PC-3 (cell line): ENCODE measurements around the gene DPYSL4. TPM values are rescaled to one million over a fixed set of nuclear protein-coding genes. Genes with fewer than 3 reads are reported as not detected.

ENCODE experiments used
- ATAC-seq: fragments of 200-7000 bp; cut with Tn5 transposase; 2 replicates; pipeline ENCODE4 v1.9.1; 2020; ENCODE audit warnings: mild to moderate bottlenecking, moderate library complexity
- BruUV-seq: library from RNA; stranded (reverse); fragments of 400-500 nt; replicated peaks from 2 replicates; lab custom pipeline; 2021; lab: Mats Ljungman, UMichigan
- CTCF ChIA-PET: fragments of 300-600 bp; sonication (Branson Sonifier 250); formaldehyde crosslinking; loops from one replicate; lab custom pipeline; 2022; ENCODE audit warnings: antibody characterized with exemption; lab: Charles Lee
- POLR2A ChIA-PET: fragments of 300-600 bp; sonication (Branson Sonifier 250); formaldehyde crosslinking; loops from one replicate; lab custom pipeline; 2022; ENCODE audit warnings: antibody characterized with exemption; ENCODE audit not compliant: unreplicated experiment; lab: Charles Lee
- DNase-seq: peaks from one replicate; pipeline ENCODE4 v3.0.0-alpha.2; 2015
- H2AFZ ChIP-seq: fragments of 300-600 bp; sonication (generic); 2 replicates; pipeline ENCODE4 v1.6.0; 2016; ENCODE audit warnings: antibody characterized with exemption, low read length
- H3F3A ChIP-seq: fragments of 300-600 bp; sonication (generic); one replicate; pipeline ENCODE4 v1.6.0; 2017; ENCODE audit warnings: antibody characterized with exemption, low read length, control low read depth, mild to moderate bottlenecking; ENCODE audit not compliant: unreplicated experiment
- H3K27ac ChIP-seq: fragments of 300-600 bp; sonication (generic); 2 replicates; pipeline ENCODE4 v1.5.1; 2016; ENCODE audit warnings: mild to moderate bottlenecking, low read length
- H3K27me3 ChIP-seq: fragments of 300-600 bp; sonication (generic); 2 replicates; pipeline ENCODE4 v1.6.1; 2016; ENCODE audit warnings: low read length, mixed read lengths
- H3K36me3 ChIP-seq: fragments of 300-600 bp; sonication (generic); 2 replicates; pipeline ENCODE4 v1.6.1; 2016; ENCODE audit warnings: low read depth, mixed run types, low read length, mixed read lengths
- H3K4me1 ChIP-seq: fragments of 300-600 bp; sonication (generic); 2 replicates; pipeline ENCODE4 v1.5.1; 2016; ENCODE audit warnings: low read length; ENCODE audit not compliant: insufficient read depth
- H3K4me2 ChIP-seq: fragments of 300-600 bp; sonication (generic); 2 replicates; pipeline ENCODE4 v1.6.0; 2016; ENCODE audit warnings: low read length
- H3K4me3 ChIP-seq: fragments of 300-600 bp; sonication (generic); 2 replicates; pipeline ENCODE4 v1.5.1; 2016; ENCODE audit warnings: mild to moderate bottlenecking, low read length, mixed read lengths
- H3K79me2 ChIP-seq: fragments of 300-600 bp; sonication (generic); 2 replicates; pipeline ENCODE4 v1.6.1; 2017; ENCODE audit warnings: low read length, mixed read lengths
- H3K9ac ChIP-seq: fragments of 300-600 bp; sonication (generic); 2 replicates; pipeline ENCODE4 v1.6.0; 2016; ENCODE audit warnings: mild to moderate bottlenecking, low read length
- H3K9me2 ChIP-seq: fragments of 300-600 bp; sonication (generic); replicated peaks from 2 replicates; pipeline ENCODE4 v1.6.1; 2016; ENCODE audit warnings: mixed run types, low read length, mixed read lengths
- H3K9me3 ChIP-seq: fragments of 300-600 bp; sonication (generic); 2 replicates; pipeline ENCODE4 v1.6.1; 2016; ENCODE audit warnings: low read length, mixed read lengths
- H4K20me1 ChIP-seq: fragments of 300-600 bp; sonication (generic); 2 replicates; pipeline ENCODE4 v1.6.1; 2016; ENCODE audit warnings: low read length, mixed read lengths
- EZH2 ChIP-seq: fragments of 300-600 bp; sonication (generic); IDR thresholded peaks from one replicate; pipeline ENCODE4 v1.6.1; 2017; ENCODE audit warnings: antibody characterized with exemption, mild to moderate bottlenecking, low read length; ENCODE audit not compliant: unreplicated experiment
- EZH2phosphoT487 ChIP-seq: fragments of 300-600 bp; sonication (generic); IDR thresholded peaks from 2 replicates; pipeline ENCODE4 v1.6.1; 2018; ENCODE audit warnings: mild to moderate bottlenecking, antibody characterized with exemption, low read length, borderline replicate concordance
- intact Hi-C: fragments of 100-400 bp; cut with micrococcal nuclease; formaldehyde crosslinking; loops from 2 replicates; pipeline ENCODE4 v1.9.0; 2023
- total RNA-seq: library from RNA; depleted of rRNA; stranded (reverse); fragments of >200 nt; gene quantifications from 2 replicates; pipeline ENCODE4 v1.2.3, GENCODE V29; 2014
- TF ChIP-seq, protein P1 (sequence below): fragments of 300-600 bp; sonication (generic); conservative IDR thresholded peaks from 2 replicates; pipeline ENCODE4 v1.5.1; 2017; ENCODE audit warnings: antibody characterized with exemption, low read depth, mild to moderate bottlenecking, low read length

The DPYSL4 gene
- total RNA-seq, 1 experiment from 2014 or later = 10.2 TPM

DNA sequence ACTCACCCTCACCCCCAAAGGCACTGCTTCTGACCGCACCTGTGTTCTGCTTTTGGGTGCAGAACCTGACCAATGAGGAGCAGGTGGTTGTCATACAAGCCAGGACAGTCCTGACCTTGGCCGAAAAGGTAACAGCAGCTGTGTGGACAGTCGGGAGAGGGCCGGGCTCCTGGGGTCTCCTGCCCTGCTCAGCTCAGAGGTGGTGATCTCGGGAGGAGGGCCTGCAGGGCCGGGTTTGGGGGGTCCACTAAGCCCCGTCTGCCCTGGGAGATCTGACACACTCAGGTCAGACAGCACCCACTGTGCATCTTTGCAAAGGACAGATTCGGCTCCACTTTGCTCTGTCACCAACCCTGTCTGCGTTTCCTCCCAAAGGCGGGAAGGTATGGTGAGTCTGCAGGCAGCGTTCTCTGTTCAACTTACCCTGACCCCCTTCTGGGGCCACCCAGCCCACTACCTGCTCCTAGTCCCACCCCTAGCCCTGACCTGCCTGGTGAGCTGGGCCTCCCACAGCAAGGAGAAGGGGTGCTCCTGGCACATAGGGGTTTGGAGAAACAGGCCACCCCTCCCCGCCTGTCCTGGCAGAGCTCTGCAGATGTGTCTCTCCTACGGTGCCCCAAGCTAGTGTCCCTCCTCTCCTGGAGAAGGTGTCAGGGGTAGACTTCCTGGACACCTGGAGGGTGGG, 33.7 kb upstream of the DPYSL4 start:
- Histone ChIP-seq H3K36me3 (no peaks in the 10 kb centered on the region), H3K79me2 (no peaks in the 10 kb centered on the region), H3F3A (no peaks in the 10 kb centered on the region), H3K4me1 (no peaks in the 10 kb centered on the region), H3K9me3 (no peaks in the 10 kb centered on the region), H3K9ac (no peak overlapping the region), H2AFZ (no peak overlapping the region), H3K4me3 (no peak overlapping the region), H4K20me1 (no peaks in the 10 kb centered on the region), H3K9me2 (no peaks in the 10 kb centered on the region), H3K27ac (no peak overlapping the region), H3K27me3 (no peaks in the 10 kb centered on the region), H3K4me2 (no peak overlapping the region)
- BruUV-seq = no TSS peak
- DNase-seq (no peak), ATAC-seq (no peak)
- POLR2A ChIA-PET = no interaction called here
- TF ChIP-seq, protein P1, sequence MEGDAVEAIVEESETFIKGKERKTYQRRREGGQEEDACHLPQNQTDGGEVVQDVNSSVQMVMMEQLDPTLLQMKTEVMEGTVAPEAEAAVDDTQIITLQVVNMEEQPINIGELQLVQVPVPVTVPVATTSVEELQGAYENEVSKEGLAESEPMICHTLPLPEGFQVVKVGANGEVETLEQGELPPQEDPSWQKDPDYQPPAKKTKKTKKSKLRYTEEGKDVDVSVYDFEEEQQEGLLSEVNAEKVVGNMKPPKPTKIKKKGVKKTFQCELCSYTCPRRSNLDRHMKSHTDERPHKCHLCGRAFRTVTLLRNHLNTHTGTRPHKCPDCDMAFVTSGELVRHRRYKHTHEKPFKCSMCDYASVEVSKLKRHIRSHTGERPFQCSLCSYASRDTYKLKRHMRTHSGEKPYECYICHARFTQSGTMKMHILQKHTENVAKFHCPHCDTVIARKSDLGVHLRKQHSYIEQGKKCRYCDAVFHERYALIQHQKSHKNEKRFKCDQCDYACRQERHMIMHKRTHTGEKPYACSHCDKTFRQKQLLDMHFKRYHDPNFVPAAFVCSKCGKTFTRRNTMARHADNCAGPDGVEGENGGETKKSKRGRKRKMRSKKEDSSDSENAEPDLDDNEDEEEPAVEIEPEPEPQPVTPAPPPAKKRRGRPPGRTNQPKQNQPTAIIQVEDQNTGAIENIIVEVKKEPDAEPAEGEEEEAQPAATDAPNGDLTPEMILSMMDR = no peak
- TF ChIP-seq EZH2phosphoT487 = no peak
- TF ChIP-seq EZH2 = no peak
- CTCF ChIA-PET = no interaction called here
- intact Hi-C loops = no loop called here

GRCh38 chr10:132153616-132154217, 33.0 kb upstream of the DPYSL4 start:
- H2AFZ ChIP-seq = no peak overlapping the region
- H3K36me3 ChIP-seq = no peaks in the 10 kb centered on the region
- no peak overlapping the region for H3K4me3 ChIP-seq
- no peak overlapping the region for H3K4me2 ChIP-seq
- TF ChIP-seq, protein P1 = no peak
- TF ChIP-seq EZH2phosphoT487 (no peak), EZH2 (no peak)
- H3K79me2 ChIP-seq = no peaks in the 10 kb centered on the region
- H3K9ac ChIP-seq = no peak overlapping the region
- no peaks in the 10 kb centered on the region for H3K27me3 ChIP-seq
- ATAC-seq (no peak), DNase-seq (no peak)
- POLR2A ChIA-PET = no interaction called here
- no peaks in the 10 kb centered on the region for H3F3A ChIP-seq
- intact Hi-C loops = no loop called here
- H3K9me3 ChIP-seq = no peaks in the 10 kb centered on the region
- BruUV-seq = no TSS peak
- no peak overlapping the region for H3K27ac ChIP-seq
- CTCF ChIA-PET = no interaction called here
- no peaks in the 10 kb centered on the region for H3K4me1 ChIP-seq
- no peaks in the 10 kb centered on the region for H3K9me2 ChIP-seq
- H4K20me1 ChIP-seq = no peaks in the 10 kb centered on the region

DNA sequence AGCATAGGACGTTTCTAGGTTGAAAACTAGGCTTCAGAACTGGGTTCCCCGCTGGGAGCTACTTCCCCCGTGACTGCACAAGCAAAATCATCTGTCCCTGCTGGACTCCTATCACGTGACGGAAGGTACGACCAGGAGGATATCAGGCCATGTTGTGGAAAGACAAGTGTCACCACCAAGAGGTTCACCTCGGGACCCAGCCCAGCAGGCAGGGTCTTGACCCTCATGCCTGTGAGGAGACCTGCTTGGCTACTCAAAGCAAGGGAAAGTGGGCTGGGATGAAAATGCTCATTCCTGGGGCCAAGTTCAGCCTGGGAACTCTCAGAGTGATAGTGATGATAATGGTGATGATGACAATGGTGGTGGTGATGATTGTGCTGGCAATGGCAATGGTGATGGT, 32.3 kb upstream of the DPYSL4 start:
- intact Hi-C loops = no loop called here
- no peaks in the 10 kb centered on the region for H3K4me1 ChIP-seq
- ChIA-PET CTCF (no interaction called here), POLR2A (no interaction called here)
- H3K27ac ChIP-seq = no peak overlapping the region
- H3K36me3 ChIP-seq = no peaks in the 10 kb centered on the region
- no peaks in the 10 kb centered on the region for H4K20me1 ChIP-seq
- TF ChIP-seq, protein P1 = no peak
- TF ChIP-seq EZH2phosphoT487 = no peak
- no peak for TF ChIP-seq EZH2
- no peak for ATAC-seq
- no peaks in the 10 kb centered on the region for H3K79me2 ChIP-seq
- DNase-seq = no peak
- no peak overlapping the region for H3K4me2 ChIP-seq
- no TSS peak for BruUV-seq
- no peak overlapping the region for H3K9ac ChIP-seq
- H3F3A ChIP-seq = no peaks in the 10 kb centered on the region
- no peaks in the 10 kb centered on the region for H3K9me3 ChIP-seq
- H3K9me2 ChIP-seq = no peaks in the 10 kb centered on the region
- H2AFZ ChIP-seq = no peak overlapping the region
- no peak overlapping the region for H3K4me3 ChIP-seq
- H3K27me3 ChIP-seq = no peaks in the 10 kb centered on the region
